Right cardiac atrium (tissue), 5 donors: ENCODE measurements around the gene C3orf22. TPM values are rescaled to one million over a fixed set of nuclear protein-coding genes. Genes with fewer than 3 reads are reported as not detected.

Experiments used
- ATAC-seq, 2 donors: fragments of 200-7000 bp; cut with Tn5 transposase; one replicate each; pipeline versions ENCODE4 v1.8.0 to v1.9.1; 2020; ENCODE audit warnings: moderate library complexity in 2 of 2, mild to moderate bottlenecking in 1 of 2
- DNase-seq, 3 donors: peaks; one replicate each; pipeline ENCODE4 v3.0.0-alpha.2; 2020
- H3K27ac ChIP-seq: one replicate; pipeline ENCODE4 v1.5.1; 2013; ENCODE audit warnings: mild to moderate bottlenecking, low read length, control low read depth, moderate library complexity
- H3K27me3 ChIP-seq: one replicate; pipeline ENCODE4 v1.6.1; 2013; ENCODE audit not compliant: control insufficient read depth, insufficient read depth
- H3K4me1 ChIP-seq: one replicate; pipeline ENCODE4 v1.6.1; 2013; ENCODE audit warnings: low read length; ENCODE audit not compliant: control insufficient read depth, insufficient read depth
- H3K4me3 ChIP-seq: one replicate; pipeline ENCODE4 v1.5.1; 2013; ENCODE audit warnings: low read length, control low read depth
- H3K9me3 ChIP-seq: one replicate; pipeline ENCODE4 v1.6.1; 2013; ENCODE audit warnings: low read length; ENCODE audit not compliant: control insufficient read depth
- WGBS: extraction: QIAGEN DNeasy Blood & Tissue Kit; methylation state at CpG from one replicate; pipeline ENCODE4 v1.1.7; 2013; 5-methylcytosine and 5-hydroxymethylcytosine counted together
- intact Hi-C, 4 donors: fragments of 100-400 bp; cut with DNase I; formaldehyde crosslinking; loops; one replicate each; pipeline versions ENCODE4 v1.11.0 to v1.14.0; 2022 to 2023
- polyA plus RNA-seq: library from polyadenylated mRNA; stranded (reverse); fragments of 200-250 nt; gene quantifications from one replicate; pipeline ENCODE4 v1.2.3, GENCODE V29; 2013
- total RNA-seq, 4 donors: library from RNA; stranded (reverse); fragmentation: NEBNext Ultra II Directional; extraction: Animal tissue kit (Norgen Biotek cat#: 25700); gene quantifications; one replicate each; pipeline ENCODE4 v1.2.1, GENCODE V29; 2021
- donor health status: healthy with polysubstance abuse.
- donor health status: DM: no; HTN: yes; CAD: no.
- donor health status: DM: no; HTN: no; CAD: no.
- donor health status: DM: no; HTN: yes; CAD: no; lungs with severe emphysema.
- donor health status: DM: yes; HTN: yes; CAD: no.

The C3orf22 gene
- total and polyA plus RNA-seq, 5 donors = not detected

DNA sequence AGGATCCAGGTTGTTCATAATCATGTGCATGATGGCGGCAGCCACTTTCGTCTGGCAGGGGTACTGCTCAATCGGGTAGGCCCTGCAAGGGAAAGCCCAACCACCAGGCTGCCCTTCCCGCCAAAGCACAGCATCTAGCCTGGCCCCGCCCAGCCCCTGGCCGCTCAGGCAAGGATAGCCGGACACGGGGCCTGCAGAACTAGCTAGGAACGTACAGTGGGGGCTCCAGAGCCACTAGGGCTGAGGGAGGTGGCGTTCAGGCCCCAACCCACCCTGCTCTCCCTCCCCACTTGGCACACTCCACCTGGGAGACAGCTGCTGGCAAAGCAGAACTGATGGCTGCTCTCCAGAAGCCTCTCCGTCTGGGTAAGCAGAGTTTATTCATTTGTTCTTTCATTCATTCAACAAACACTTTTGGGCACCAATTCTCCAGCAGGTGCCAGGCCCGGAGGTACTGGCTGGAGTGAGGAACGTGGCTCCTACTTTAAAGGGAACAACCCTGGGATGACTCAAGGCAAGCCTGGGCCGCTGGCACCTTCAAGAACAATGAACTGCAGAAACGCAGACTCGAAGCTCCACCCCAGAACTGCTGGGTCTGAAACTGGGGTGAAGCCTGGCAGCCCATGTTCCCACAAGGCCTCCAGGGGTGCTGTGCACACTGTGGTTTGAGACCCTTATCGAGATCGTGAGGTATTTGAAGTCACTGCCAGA is 49.0 kb downstream of the C3orf22 start:
- ATAC-seq = no peak
- 65% methylated on average over 18 of the region's 18 CpGs for WGBS
- no peaks in the 10 kb centered on the region for H3K4me1 ChIP-seq
- no peak overlapping the region for H3K4me3 ChIP-seq
- intact Hi-C loops = no loop called here
- peak in 2 of 3 donors; percentile 24 to 33 for DNase-seq
- H3K9me3 ChIP-seq = no peaks in the 10 kb centered on the region
- no peak overlapping the region for H3K27ac ChIP-seq
- H3K27me3 ChIP-seq = no peaks in the 10 kb centered on the region

GRCh38 chr3:126508564-126508964 is 50.2 kb downstream of the C3orf22 start:
- Histone ChIP-seq H3K27ac (no peak overlapping the region), H3K4me1 (no peaks in the 10 kb centered on the region), H3K27me3 (no peaks in the 10 kb centered on the region), H3K4me3 (no peak overlapping the region), H3K9me3 (no peaks in the 10 kb centered on the region)
- 86% methylated on average over 4 of the region's 4 CpGs for WGBS
- intact Hi-C loops = no loop called here
- ATAC-seq (no peak), DNase-seq (no peak)

DNA sequence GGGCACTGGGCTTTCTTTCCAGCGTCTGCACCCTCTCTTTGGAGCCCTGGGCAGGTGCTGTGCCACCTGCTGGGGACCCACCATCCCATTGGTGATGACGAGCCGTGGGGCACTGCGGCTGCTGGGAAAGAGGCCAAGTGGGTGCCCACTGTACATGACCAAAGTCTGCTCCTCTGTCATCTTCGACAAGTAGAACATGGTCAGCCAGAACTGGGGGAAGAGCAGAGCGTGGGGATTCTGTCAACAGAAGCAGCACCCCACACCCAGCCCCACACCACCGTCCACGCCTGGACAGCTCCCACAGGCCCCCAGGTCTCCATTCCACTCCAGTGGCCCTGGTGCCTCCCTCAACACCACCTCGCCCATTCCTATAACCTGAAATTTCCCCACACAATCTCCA is 50.8 kb downstream of the C3orf22 start:
- intact Hi-C loops = no loop called here
- Histone ChIP-seq H3K4me1 (no peaks in the 10 kb centered on the region), H3K9me3 (no peaks in the 10 kb centered on the region), H3K4me3 (no peak overlapping the region), H3K27ac (no peak overlapping the region), H3K27me3 (no peaks in the 10 kb centered on the region)
- WGBS = 88% methylated on average over 9 of the region's 9 CpGs
- DNase-seq = no peak
- ATAC-seq = no peak

GRCh38 chr3:126503701-126504100 is 55.0 kb downstream of the C3orf22 start:
- WGBS = 89% methylated on average over 10 of the region's 10 CpGs
- DNase-seq (peak in 1 of 3 donors; percentile 14), ATAC-seq (no peak)
- H3K27me3 ChIP-seq = no peaks in the 10 kb centered on the region
- intact Hi-C loops = no loop called here
- no peak overlapping the region for H3K27ac ChIP-seq
- no peaks in the 10 kb centered on the region for H3K9me3 ChIP-seq
- no peaks in the 10 kb centered on the region for H3K4me1 ChIP-seq
- no peak overlapping the region for H3K4me3 ChIP-seq

DNA sequence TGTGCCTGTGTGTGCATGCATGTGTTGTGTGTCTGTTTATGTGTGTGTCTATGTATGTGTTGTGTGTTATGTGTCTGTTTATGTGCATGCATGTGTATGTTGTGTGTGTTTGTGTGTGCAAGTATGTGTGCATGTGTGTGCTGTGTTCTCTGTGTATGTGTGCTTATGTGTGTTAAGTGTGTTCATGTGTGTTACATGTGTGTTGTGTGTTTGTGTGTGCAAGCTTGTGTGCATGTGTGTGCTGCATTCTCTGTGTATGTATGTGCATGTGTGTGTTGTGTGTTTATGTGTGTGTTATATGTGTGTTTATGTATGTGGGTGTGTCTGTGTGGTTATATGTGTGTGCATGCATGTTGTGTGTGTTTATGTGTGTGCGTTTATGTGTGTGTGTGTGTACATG is 56.1 kb downstream of the C3orf22 start:
- Histone ChIP-seq H3K4me1 (no peaks in the 10 kb centered on the region), H3K27ac (no peak overlapping the region), H3K9me3 (no peaks in the 10 kb centered on the region), H3K27me3 (no peaks in the 10 kb centered on the region), H3K4me3 (no peak overlapping the region)
- intact Hi-C loops = no loop called here
- 91% methylated on average over 1 of the region's 1 CpG for WGBS
- ATAC-seq (no peak), DNase-seq (no peak)

GRCh38 chr3:126501736-126502135 is 57.0 kb downstream of the C3orf22 start:
- no peak overlapping the region for H3K4me3 ChIP-seq
- DNase-seq (peak in 1 of 3 donors; percentile 43), ATAC-seq (no peak)
- no peak overlapping the region for H3K27ac ChIP-seq
- H3K27me3 ChIP-seq = no peaks in the 10 kb centered on the region
- 48% methylated on average over 7 of the region's 7 CpGs for WGBS
- intact Hi-C loops = no loop called here
- H3K9me3 ChIP-seq = no peaks in the 10 kb centered on the region
- no peaks in the 10 kb centered on the region for H3K4me1 ChIP-seq

GRCh38 chr3:126501054-126501453 is 57.7 kb downstream of the C3orf22 start:
- Histone ChIP-seq H3K27ac (no peak overlapping the region), H3K4me1 (no peaks in the 10 kb centered on the region), H3K4me3 (no peak overlapping the region), H3K9me3 (no peaks in the 10 kb centered on the region), H3K27me3 (no peaks in the 10 kb centered on the region)
- ATAC-seq (no peak), DNase-seq (peak in 1 of 3 donors; percentile 41)
- WGBS = 79% methylated on average over 5 of the region's 5 CpGs
- intact Hi-C loops = no loop called here

DNA sequence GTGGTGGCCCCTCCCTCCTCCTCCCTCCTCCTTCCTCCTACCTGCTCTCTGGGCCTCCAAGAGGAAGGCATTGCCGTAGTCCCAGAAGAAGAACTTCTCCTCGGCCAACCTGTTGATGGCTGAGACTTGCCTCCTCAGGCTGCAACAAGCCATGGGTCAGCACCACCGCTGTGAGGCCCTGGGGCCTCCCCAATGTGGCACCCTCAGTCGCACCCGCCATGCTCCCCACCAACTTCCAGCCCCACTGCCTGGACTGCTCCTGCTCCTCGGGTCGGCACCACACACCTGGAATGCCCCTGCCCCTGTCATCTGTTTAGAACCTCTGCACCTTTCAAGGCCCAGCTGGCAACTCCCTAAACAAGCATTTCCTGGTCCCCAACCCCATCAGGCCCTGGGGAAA is 58.7 kb downstream of the C3orf22 start:
- Histone ChIP-seq H3K9me3 (no peaks in the 10 kb centered on the region), H3K27me3 (no peaks in the 10 kb centered on the region), H3K4me3 (no peak overlapping the region), H3K27ac (no peak overlapping the region), H3K4me1 (no peaks in the 10 kb centered on the region)
- 91% methylated on average over 7 of the region's 7 CpGs for WGBS
- intact Hi-C loops = no loop called here
- ATAC-seq = no peak
- DNase-seq = no peak

Other genes starting within 250 kb of the C3orf22 start
- gene KLF15, start 201.5 kb downstream of the C3orf22 start, total RNA-seq = 10 to 100 TPM; 24.0 to 38.4 (median 31.1) TPM
- 36.2 TPM for gene KLF15, start 201.5 kb downstream of the C3orf22 start, polyA plus RNA-seq
- not detected for gene CFAP100, start 164.0 kb downstream of the C3orf22 start, total RNA-seq
- not detected for gene CFAP100, start 164.0 kb downstream of the C3orf22 start, polyA plus RNA-seq
- 10 to 100 TPM; 17.8 to 21.6 (median 19.7) TPM for gene ZXDC, start 83.0 kb downstream of the C3orf22 start, total RNA-seq
- 8.2 TPM for gene ZXDC, start 83.0 kb downstream of the C3orf22 start, polyA plus RNA-seq
- not detected for gene UROC1, start 41.2 kb downstream of the C3orf22 start, total RNA-seq
- gene UROC1, start 41.2 kb downstream of the C3orf22 start, polyA plus RNA-seq = not detected
- gene CHST13, start 34.8 kb downstream of the C3orf22 start, total RNA-seq = under 1 TPM in 3 of 4 donors, not detected in 1; 0.19 to 0.59 (median 0.34) TPM
- gene CHST13, start 34.8 kb downstream of the C3orf22 start, polyA plus RNA-seq = 0.11 TPM
- 1 to 10 TPM; 7.0 to 9.1 (median 7.9) TPM for gene TXNRD3, start 96.2 kb upstream of the C3orf22 start, total RNA-seq
- 3.8 TPM for gene TXNRD3, start 96.2 kb upstream of the C3orf22 start, polyA plus RNA-seq
- gene CHCHD6, start 145.3 kb upstream of the C3orf22 start, total RNA-seq = 10 to 100 TPM in 1 of 4 donors, 1 to 10 TPM in 3; 7.1 to 10.5 (median 8.6) TPM
- 9.3 TPM for gene CHCHD6, start 145.3 kb upstream of the C3orf22 start, polyA plus RNA-seq